ENCODE data around the gene SSC5D.

Gene SSC5D

DNA sequence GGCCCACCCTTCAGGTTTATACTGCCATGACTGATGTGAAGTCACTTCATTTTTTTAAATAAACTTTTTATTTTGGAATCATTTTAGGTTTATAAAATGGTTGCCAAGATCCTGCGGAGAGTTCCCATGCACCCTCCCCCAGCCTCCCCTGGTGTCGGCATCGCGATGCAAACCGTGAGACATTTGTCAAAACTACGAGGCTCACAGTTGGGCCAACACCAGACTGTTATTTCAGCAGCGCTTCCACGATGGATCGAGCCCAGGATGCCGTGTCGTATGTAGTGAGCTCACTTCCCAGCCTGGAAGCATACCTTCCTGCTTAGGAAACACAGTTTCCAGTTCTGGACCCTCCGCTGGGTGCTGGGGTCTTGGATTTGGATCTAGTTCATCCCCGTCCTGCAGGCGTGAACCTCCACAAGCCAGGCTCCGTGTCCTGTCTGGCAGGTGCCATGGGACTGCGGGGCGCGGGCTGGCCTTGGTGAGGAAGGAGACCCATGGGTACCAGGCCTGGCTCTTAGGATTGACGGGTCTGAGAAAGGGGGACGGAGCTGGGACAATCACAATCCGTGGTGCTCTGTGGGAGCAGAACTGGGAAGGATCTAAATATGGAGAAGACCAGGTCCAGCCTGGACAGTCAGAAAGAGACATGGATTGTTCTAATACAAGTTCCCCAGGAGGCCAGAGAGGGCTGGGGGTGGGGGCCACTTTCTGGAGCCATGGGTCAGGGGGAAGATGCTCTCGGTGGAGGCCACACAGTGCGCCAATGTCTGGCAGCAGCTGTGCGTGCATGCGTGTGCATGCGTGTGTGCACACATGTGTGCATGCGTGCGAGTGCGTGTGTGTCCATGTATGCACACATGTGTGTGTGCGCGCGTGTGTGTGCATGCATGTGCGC, 51.1 kb downstream of the SSC5D start:
- no peak for DNase-seq

DNA sequence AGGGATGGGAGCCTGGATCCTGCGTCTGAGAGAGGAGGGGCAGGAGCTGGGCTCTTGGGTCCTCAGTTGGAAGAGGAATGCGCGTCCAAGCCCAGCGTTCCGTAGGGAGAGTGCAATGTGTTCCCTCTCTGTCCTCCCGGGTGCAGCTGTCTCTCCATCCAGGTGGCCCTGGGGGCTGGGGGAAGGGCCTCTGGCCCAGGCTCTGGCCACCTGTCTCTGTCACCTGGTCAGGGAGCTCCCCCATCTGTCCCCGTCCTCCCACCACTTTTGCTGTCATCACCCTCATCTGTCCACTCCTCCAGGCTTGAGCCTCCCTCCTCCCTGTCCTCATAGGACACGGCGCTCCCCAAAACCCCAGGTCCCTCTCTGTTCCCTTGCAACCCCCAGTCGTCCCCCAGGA, 52.4 kb downstream of the SSC5D start:
- DNase-seq: no peak

- no peak for DNase-seq
These were observed 52.9 kb downstream of the SSC5D start for GRCh38 chr19:55541091-55541490.

DNA sequence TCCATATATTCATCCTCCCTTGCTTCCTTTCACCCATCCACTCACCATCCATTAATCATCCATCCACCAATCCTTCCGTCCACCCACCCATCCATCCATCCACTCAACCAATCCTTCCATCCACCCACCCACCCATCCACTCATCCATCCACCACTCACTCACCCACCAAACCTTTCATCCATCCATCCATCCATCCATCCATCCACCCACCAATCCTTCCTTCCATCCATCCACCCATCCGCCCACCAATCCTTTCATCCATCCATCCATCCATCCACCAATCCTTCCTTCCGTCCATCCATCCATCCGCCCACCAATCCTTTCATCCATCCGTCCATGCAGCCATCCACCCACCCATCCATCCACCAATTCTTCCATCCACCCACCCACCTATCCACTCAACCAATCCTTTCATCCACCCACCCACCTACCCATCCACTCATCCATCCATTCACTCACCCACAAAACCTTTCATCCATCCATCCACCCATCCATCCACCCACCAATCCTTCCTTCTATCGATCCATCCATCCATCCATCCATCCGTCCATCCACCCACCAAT, 54.1 kb downstream of the SSC5D start:
- DNase-seq: no peak

DNA sequence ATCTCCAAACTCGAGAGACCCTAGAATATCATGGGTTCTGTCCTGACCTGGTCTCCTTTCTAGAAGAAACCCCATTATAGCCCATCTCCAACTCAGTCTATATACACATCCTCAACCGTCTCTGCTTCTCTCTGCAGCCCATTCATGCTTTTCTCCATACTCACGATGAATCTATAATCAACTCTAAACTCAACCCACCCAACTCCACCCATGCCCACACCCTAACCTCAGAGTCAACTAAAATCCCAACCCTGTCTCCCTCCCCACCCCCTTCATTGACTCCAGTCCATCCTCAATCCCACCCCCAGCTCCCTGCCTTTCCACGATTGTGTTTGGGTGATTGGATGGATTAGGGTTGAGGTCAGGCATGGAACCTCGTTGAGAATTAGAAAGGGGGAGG, 55.3 kb downstream of the SSC5D start:
- no peak for DNase-seq

DNA sequence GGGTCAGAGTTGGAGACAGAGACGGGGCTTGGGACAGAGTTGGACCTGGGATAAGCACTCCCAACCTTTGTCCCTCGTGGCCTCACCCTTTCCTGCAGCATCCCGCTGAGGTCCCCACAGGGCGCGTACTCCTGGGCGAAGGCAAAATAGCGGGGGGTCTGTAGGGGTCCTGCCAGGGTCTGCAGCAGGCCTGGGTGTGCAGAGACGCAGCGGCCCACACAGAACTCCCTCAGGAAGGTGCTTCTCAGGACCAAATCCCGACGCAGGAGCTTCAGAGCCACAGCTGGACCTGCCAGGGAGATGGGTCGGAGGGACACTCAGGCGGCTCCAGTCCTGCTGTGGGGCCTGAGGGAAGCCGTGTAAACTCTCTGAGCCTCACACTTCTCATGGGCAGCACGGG, 55.8 kb downstream of the SSC5D start:
- no peak for DNase-seq

DNA sequence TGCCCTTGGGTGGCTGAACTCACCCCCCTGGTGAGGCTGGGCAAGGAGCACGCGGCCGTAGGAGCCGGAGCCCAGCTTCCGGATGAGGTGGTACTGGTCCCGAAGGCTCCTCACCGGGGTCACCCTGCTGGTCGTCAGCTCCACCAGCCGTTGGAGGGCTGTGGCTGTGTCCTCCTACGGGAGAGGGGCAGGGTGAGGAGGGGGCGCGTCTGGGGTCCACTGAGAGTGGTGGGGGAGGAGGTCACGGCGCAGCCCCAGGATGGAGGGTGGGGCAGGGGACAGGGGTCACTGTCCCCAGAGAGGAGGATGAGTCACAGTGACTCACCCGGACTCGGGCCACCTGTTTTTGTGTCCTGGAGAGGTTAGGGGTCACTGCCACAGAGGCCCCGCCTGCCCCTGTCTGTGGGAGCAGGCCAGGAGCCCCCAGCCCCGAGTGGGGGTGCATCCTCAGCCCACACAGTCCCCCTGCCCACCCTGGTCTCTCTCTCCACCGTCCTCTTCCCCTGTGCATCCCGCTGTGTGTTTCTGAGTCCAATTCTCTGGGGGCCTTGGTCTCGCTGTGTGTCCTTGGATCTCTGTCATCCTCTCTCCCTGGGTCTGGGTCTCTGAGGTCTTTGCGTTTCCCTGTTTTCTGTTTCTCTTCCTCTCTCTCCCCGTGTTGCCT, 56.7 kb downstream of the SSC5D start:
- no peak for DNase-seq

- DNase-seq: no peak
These were observed 57.2 kb downstream of the SSC5D start, which contains the start of gene SBK3 for GRCh38 chr19:55545443-55545842. Gene SBK3 (minus strand): TSS chr19:55545543. CDS start chr19:55545543, 0 bp downstream.

GRCh38 chr19:55546011-55546410, 57.8 kb downstream of the SSC5D start:
- no peak for DNase-seq

DNA sequence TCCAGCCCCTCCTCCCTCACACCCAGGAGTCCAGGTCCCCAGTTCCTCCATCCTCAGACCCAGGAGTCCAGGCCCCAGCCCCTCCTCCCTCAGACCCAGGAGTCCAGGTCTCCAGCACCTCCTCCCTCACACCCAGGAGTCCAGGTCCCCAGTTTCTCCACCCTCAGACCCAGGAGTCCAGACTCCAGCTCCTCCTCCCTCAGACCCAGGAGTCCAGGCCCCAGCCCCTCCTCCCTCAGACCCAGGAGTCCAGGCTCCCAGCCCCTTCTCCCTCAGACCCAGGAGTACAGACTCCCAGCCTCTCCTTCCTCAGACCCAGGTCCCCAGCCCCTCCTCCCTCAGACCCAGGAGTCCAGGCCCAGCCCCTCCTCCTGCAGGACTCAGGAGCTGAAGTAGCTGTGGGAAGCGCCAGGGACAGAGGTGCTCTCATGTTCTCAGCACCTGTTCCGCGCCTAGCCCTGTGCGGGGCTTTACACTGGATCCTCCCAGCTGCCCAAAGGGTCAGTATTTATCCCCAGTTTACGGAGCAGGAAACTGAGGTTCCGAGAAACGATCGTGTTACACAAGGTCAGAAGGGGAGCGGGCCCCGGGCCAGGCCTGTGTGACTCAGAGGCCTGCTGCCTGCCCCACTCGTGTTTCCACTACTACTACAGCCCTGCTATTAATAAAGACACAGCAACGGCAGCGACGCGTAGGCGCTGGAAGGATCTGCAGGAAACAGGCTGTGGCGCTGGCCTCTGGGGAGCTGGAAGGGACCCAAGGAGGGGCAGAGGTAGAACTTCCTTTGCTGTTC, 58.8 kb downstream of the SSC5D start:
- DNase-seq: peak; percentile 87

- no peak for DNase-seq
These were observed 61.5 kb downstream of the SSC5D start for GRCh38 chr19:55549500-55550320.

GRCh38 chr19:55550321-55550650, 62.0 kb downstream of the SSC5D start:
- DNase-seq: no peak

DNA sequence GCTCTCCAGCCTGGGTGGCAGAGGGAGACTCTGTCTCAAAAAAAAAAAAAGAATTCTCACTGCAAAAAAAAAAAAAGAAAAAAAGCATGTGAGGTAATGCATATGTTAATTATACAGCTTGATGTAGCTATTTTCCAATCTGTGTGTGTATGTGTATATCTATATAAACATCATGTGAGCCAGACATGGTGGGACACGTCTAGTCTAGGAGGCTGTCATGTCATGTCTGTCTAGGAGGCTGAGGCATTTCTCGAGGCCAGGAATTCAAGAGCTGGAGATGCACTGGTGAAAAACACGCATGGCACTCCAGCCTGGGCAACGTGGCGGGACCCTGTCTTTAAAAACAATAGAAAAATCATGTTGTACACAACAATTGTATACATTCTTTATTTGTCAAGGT, 64.0 kb downstream of the SSC5D start:
- no peak for DNase-seq

GRCh38 chr19:55552620-55553019, 64.4 kb downstream of the SSC5D start:
- DNase-seq: no peak

- DNase-seq: no peak
These were observed 65.3 kb downstream of the SSC5D start for GRCh38 chr19:55553217-55554182.

- DNase-seq: no peak
These were observed 66.1 kb downstream of the SSC5D start for GRCh38 chr19:55554302-55554701.

DNA sequence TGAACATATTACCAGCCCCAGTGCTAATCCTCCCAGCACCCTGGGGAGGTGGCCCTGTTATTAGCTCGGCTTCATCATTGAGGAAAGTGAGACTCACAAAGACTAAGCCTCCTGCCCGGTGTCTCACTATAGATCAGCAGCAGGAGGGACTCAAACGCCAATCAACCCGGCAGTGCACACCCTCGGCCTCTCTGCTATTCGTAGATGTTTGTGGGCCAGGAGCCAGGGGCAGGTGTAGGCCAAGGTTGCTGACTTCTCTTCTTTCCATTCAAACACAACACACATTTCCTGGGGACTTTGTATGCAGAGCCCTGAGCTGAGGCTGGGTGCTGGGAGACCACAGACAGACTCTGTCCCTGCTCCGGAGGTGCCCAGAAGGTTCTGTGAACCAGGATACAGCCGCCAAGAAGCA, 66.5 kb downstream of the SSC5D start:
- no peak for DNase-seq

- no peak for DNase-seq
These were observed 71.4 kb downstream of the SSC5D start for GRCh38 chr19:55559684-55560083.

DNA sequence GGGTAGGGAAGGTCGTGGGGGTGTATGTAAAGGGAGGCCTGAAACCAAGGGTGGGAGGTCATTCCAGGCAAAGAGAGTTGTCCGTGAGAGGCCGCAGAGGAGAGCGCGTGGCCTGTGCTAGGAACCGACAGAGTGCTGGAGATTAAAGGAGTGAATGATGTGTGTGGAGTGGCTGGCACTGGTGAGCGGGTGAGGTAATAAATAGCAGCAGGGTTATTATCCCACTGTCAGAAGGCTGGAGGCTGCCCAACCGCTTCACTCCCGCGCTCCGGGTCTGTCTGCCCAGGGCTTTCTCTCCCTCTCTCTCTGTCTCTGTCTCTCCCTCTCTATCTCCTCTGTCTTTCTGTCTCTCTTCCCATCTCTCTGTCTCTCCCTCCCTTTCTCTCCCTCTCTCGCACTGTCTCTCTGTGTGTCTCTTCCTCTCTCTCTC, 75.0 kb downstream of the SSC5D start:
- no peak for DNase-seq

GRCh38 chr19:55566823-55567222, 78.6 kb downstream of the SSC5D start:
- no peak for DNase-seq

- DNase-seq: no peak
These were observed 79.6 kb downstream of the SSC5D start for GRCh38 chr19:55567708-55568328.

Data from suppressor macrophage treated with lipopolysaccharide for 4 hours (primary cell).